ENCODE results near the gene PRDM16.

DNA sequence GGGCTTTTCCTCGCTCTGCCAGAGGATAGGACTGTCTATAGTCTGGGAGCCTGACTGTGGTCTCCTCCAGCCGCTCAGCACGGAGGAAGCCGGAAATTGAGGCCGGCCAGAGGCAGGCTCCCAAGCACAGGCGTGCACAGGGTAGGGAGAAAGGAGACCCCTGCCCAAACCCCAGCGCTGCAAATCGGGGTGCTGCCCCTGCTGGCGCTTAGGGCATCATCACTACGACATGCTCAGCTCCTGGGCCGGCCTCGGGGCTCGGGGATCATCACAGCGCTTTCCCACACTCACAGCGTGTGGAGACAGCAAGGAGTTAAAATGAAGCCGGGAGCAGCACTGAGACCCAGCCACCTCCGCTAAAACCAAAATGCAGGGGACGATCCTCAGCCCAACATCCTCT lies 322.7 kb downstream of the PRDM16 start:
- TF ChIP-seq ZNF239 (tag by site-specific recombination; IDR thresholded peaks at IDR 0.05) (no peak), MYNN (tag by site-specific recombination; IDR thresholded peaks at IDR 0.05; ENCODE audit: borderline replicate concordance) (no peak), ZBTB21 (tag by site-specific recombination; IDR thresholded peaks at IDR 0.05) (no peak), TSHZ1 (tag by site-specific recombination; IDR thresholded peaks at IDR 0.05; ENCODE audit: borderline replicate concordance) (no peak), IKZF3 (tag by site-specific recombination; IDR thresholded peaks at IDR 0.05) (no peak), ZNF174 (tag by site-specific recombination; IDR thresholded peaks at IDR 0.05) (no peak), PATZ1 (tag by site-specific recombination; IDR thresholded peaks at IDR 0.05) (no peak), ZNF416 (tag by site-specific recombination; IDR thresholded peaks at IDR 0.05) (no peak), KLF10 (tag by site-specific recombination; IDR thresholded peaks at IDR 0.05) (no peak), SP2 (tag by site-specific recombination; IDR thresholded peaks at IDR 0.05) (no peak)
- TF ChIP-seq, protein P1, sequence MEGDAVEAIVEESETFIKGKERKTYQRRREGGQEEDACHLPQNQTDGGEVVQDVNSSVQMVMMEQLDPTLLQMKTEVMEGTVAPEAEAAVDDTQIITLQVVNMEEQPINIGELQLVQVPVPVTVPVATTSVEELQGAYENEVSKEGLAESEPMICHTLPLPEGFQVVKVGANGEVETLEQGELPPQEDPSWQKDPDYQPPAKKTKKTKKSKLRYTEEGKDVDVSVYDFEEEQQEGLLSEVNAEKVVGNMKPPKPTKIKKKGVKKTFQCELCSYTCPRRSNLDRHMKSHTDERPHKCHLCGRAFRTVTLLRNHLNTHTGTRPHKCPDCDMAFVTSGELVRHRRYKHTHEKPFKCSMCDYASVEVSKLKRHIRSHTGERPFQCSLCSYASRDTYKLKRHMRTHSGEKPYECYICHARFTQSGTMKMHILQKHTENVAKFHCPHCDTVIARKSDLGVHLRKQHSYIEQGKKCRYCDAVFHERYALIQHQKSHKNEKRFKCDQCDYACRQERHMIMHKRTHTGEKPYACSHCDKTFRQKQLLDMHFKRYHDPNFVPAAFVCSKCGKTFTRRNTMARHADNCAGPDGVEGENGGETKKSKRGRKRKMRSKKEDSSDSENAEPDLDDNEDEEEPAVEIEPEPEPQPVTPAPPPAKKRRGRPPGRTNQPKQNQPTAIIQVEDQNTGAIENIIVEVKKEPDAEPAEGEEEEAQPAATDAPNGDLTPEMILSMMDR (tag by site-specific recombination; IDR thresholded peaks at IDR 0.05): no peak
- TF ChIP-seq, protein P2, sequence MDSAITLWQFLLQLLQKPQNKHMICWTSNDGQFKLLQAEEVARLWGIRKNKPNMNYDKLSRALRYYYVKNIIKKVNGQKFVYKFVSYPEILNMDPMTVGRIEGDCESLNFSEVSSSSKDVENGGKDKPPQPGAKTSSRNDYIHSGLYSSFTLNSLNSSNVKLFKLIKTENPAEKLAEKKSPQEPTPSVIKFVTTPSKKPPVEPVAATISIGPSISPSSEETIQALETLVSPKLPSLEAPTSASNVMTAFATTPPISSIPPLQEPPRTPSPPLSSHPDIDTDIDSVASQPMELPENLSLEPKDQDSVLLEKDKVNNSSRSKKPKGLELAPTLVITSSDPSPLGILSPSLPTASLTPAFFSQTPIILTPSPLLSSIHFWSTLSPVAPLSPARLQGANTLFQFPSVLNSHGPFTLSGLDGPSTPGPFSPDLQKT (IDR thresholded peaks at IDR 0.05; ENCODE audit: borderline replicate concordance, low read depth, low read length): no peak
